Measurements from ENCODE around the gene HPSE2.
"Not testable (repeated sequence)": the region's sequence is repeated elsewhere in the genome, so short reads cannot be mapped to it uniquely, and the experiment has no call there.

The HPSE2 gene

GRCh38 chr10:99143651-99144050 lies 92.0 kb downstream of the HPSE2 start:
- no peak for DNase-seq

- DNase-seq: no peak
These were observed 92.6 kb downstream of the HPSE2 start for GRCh38 chr10:99143011-99143410.

- DNase-seq: not testable (repeated sequence)
These were observed 102.8 kb downstream of the HPSE2 start for GRCh38 chr10:99132897-99133296.

- DNase-seq: no peak
These were observed 109.8 kb downstream of the HPSE2 start for GRCh38 chr10:99125879-99126278.

GRCh38 chr10:99124376-99124775 lies 111.3 kb downstream of the HPSE2 start:
- DNase-seq: no peak

- DNase-seq: no peak
These were observed 111.8 kb downstream of the HPSE2 start for GRCh38 chr10:99123851-99124250.

GRCh38 chr10:99123336-99123735 lies 112.3 kb downstream of the HPSE2 start:
- DNase-seq: no peak

- DNase-seq: no peak
These were observed 116.3 kb downstream of the HPSE2 start for GRCh38 chr10:99119258-99119748.

GRCh38 chr10:99115703-99116102 lies 119.9 kb downstream of the HPSE2 start:
- DNase-seq: no peak

- DNase-seq: no peak
These were observed 150.3 kb downstream of the HPSE2 start for GRCh38 chr10:99085358-99085757.

GRCh38 chr10:99084161-99084560 lies 151.5 kb downstream of the HPSE2 start:
- DNase-seq: no peak

- DNase-seq: no peak
These were observed 155.2 kb downstream of the HPSE2 start for GRCh38 chr10:99080275-99080945.

- DNase-seq: no peak
These were observed 173.1 kb downstream of the HPSE2 start for GRCh38 chr10:99062591-99062990.

- no peak for DNase-seq
These were observed 176.9 kb downstream of the HPSE2 start for GRCh38 chr10:99058762-99059161.

GRCh38 chr10:99057936-99058690 lies 177.5 kb downstream of the HPSE2 start:
- DNase-seq: no peak

- no peak for DNase-seq
These were observed 190.0 kb downstream of the HPSE2 start for GRCh38 chr10:99045671-99046070.

GRCh38 chr10:99042051-99042771 lies 193.4 kb downstream of the HPSE2 start:
- no peak for DNase-seq

GRCh38 chr10:99041468-99041867 lies 194.2 kb downstream of the HPSE2 start:
- no peak for DNase-seq

GRCh38 chr10:99013885-99014284 lies 221.8 kb downstream of the HPSE2 start:
- DNase-seq: no peak

GRCh38 chr10:99010286-99010685 lies 225.4 kb downstream of the HPSE2 start:
- DNase-seq: no peak

- no peak for DNase-seq
These were observed 227.6 kb downstream of the HPSE2 start for GRCh38 chr10:99008054-99008453.

GRCh38 chr10:99007457-99007856 lies 228.2 kb downstream of the HPSE2 start:
- no peak for DNase-seq

GRCh38 chr10:99005254-99005653 lies 230.4 kb downstream of the HPSE2 start:
- DNase-seq: no peak

GRCh38 chr10:99004738-99005137 lies 230.9 kb downstream of the HPSE2 start:
- no peak for DNase-seq
